ENCODE data around the gene ITGAL.

Gene ITGAL

GRCh38 chr16:30523768-30524574 lies 51.4 kb downstream of the ITGAL start:
- H3K36me3 Mint-ChIP-seq (ENCODE audit: low read depth) = peaks cover 10% of the 10 kb centered on the region
- H3K27me3 Mint-ChIP-seq (ENCODE audit: low read depth) = no peaks in the 10 kb centered on the region
- H3K27ac Mint-ChIP-seq = peak overlapping the region in 1 of 3 experiments; percentile 55
- H3K9me3 Mint-ChIP-seq = no peaks in the 10 kb centered on the region
- TF ChIP-seq CTCF (IDR thresholded peaks at IDR 0.05; ENCODE audit: unreplicated experiment in 3 of 3) = no peak
- peak overlapping the region; percentile 47 to 77 (median 60) for H3K4me3 Mint-ChIP-seq
- peaks cover 24% of the 10 kb centered on the region for H3K4me1 Mint-ChIP-seq

GRCh38 chr16:30524575-30525568 lies 52.3 kb downstream of the ITGAL start:
- Mint-ChIP-seq H3K4me3 (peak overlapping the region; percentile 63 to 77 (median 70)), H3K27me3 (ENCODE audit: low read depth) (no peaks in the 10 kb centered on the region), H3K9me3 (no peaks in the 10 kb centered on the region), H3K36me3 (ENCODE audit: low read depth) (peaks cover 10% of the 10 kb centered on the region), H3K27ac (peak overlapping the region in 1 of 3 experiments; percentile 55), H3K4me1 (peaks cover 24% of the 10 kb centered on the region)
- TF ChIP-seq CTCF (IDR thresholded peaks at IDR 0.05; ENCODE audit: unreplicated experiment in 3 of 3) = no peak

DNA sequence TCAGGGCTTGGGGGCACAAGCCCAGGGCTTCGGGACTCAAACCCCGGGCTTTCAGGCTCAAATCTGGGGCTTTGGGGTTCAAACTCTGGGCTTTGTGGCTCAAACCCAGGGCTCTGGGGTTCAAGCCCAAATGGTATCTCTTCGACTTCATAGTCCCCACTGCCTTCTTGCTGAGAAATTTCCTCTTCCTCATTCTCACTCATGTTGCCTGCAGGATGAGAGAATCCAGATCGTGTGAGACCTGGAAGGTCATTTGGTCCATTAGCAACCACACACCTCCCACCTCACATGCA lies 53.2 kb downstream of the ITGAL start:
- Mint-ChIP-seq H3K9me3 (no peaks in the 10 kb centered on the region), H3K4me1 (peaks cover 24% of the 10 kb centered on the region), H3K36me3 (ENCODE audit: low read depth) (peaks cover 12% of the 10 kb centered on the region), H3K27me3 (ENCODE audit: low read depth) (no peaks in the 10 kb centered on the region), H3K4me3 (peak overlapping the region; percentile 82 to 93 (median 93)), H3K27ac (peak overlapping the region; percentile 89 to 94 (median 89))
- TF ChIP-seq CTCF (IDR thresholded peaks at IDR 0.05; ENCODE audit: unreplicated experiment in 3 of 3) = no peak

GRCh38 chr16:30526137-30526822 lies 53.7 kb downstream of the ITGAL start, which contains the start of gene ZNF768:
Gene ZNF768, minus strand, starts transcription at chr16:30526566. Its CDS starts 153 bp downstream, at chr16:30526413.
- H3K27me3 Mint-ChIP-seq (ENCODE audit: low read depth) = no peaks in the 10 kb centered on the region
- H3K9me3 Mint-ChIP-seq = no peaks in the 10 kb centered on the region
- H3K4me3 Mint-ChIP-seq = peak within 1 kb of the TSS; percentile 85 to 93 (median 93)
- no peak for TF ChIP-seq CTCF (IDR thresholded peaks at IDR 0.05; ENCODE audit: unreplicated experiment in 3 of 3)
- H3K27ac Mint-ChIP-seq = peak within 1 kb of the TSS; percentile 93 to 97 (median 96)
- H3K4me1 Mint-ChIP-seq = peaks cover 24% of the 10 kb centered on the region
- H3K36me3 Mint-ChIP-seq (ENCODE audit: low read depth) = peaks cover 17% of the 10 kb centered on the region

DNA sequence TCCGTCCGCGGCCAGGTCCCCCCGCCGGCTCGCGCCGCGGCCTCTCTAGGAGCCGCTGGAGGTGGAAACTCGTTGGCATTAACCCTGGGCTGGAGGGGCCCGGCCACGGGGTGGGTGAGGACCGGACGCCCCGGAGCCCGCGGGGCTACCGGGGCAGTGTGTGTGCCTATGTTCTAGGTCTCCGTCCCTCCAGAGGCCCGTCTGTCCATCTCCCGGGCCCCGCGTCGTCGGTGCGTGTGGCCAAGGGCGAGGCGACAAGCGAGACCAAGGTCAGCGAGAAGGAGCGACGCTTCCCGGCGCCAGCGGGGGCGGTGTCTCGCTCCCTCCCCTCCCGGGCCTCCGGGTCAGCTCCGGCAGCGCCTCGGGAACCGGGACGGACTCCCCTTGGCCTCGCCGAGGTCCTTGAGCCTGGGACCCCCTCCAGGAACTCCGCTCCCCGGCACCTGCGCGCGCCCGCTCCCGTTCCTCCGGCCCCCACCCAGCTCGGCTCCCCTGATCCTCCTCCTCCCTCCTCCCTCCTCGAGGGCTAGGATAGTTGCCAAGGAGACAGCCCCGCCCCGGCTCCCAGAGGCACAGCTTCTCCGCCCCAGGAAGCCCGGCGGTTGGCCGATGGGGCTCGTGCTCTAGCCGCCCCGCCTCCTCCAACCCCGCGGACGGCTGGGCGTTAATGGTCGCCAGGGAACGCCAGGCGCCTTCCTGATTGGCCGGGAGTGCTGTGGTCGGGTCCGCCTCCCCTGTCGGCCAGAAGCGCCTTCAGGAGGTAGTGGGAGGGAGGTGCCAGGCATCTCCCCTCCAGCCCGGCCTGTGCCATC lies 54.5 kb downstream of the ITGAL start:
- Mint-ChIP-seq H3K4me1 (peaks cover 23% of the 10 kb centered on the region), H3K4me3 (peak overlapping the region; percentile 81 to 89 (median 85)), H3K9me3 (no peaks in the 10 kb centered on the region), H3K27me3 (ENCODE audit: low read depth) (no peaks in the 10 kb centered on the region), H3K27ac (peak overlapping the region; percentile 93 to 97 (median 96)), H3K36me3 (ENCODE audit: low read depth) (peaks cover 21% of the 10 kb centered on the region)
- TF ChIP-seq CTCF (IDR thresholded peaks at IDR 0.05; ENCODE audit: unreplicated experiment in 3 of 3) = peak in 1 of 3 experiments; percentile 29

Measured in nephron (organoid).